Astrocyte (in vitro differentiated cells and primary cell): Measurements from ENCODE around the gene MAN1C1. TPM values are rescaled to one million over a fixed set of nuclear protein-coding genes. Genes with fewer than 3 reads are reported as not detected.

Source experiments
- DNase-seq: peaks from one replicate; pipeline ENCODE4 v3.0.0-alpha.2; 2010; ENCODE audit warnings: low read depth
- FAIRE-seq: peaks from 2 replicates; lab custom pipeline; 2011; peaks lifted over from hg19 to GRCh38; lab: Jason Lieb, UNC
- H2AFZ ChIP-seq: 2 replicates; pipeline ENCODE4 v1.6.0; 2012; ENCODE audit warnings: low read depth, low read length, inconsistent platforms
- H3K27ac ChIP-seq: 2 replicates; pipeline ENCODE4 v1.5.1; 2011; ENCODE audit warnings: low read depth, low read length, inconsistent platforms
- H3K27me3 ChIP-seq: 2 replicates; pipeline ENCODE4 v1.6.0; 2011; ENCODE audit warnings: low read length, inconsistent platforms; ENCODE audit not compliant: insufficient read depth
- H3K36me3 ChIP-seq: 2 replicates; pipeline ENCODE4 v1.5.1; 2011; ENCODE audit warnings: low read length, inconsistent platforms; ENCODE audit not compliant: insufficient read depth
- H3K4me1 ChIP-seq: 2 replicates; pipeline ENCODE4 v1.5.1; 2011; ENCODE audit warnings: low read length, inconsistent platforms; ENCODE audit not compliant: insufficient read depth
- H3K4me2 ChIP-seq: 2 replicates; pipeline ENCODE4 v1.6.0; 2012; ENCODE audit warnings: low read length, inconsistent platforms
- H3K4me3 ChIP-seq: 2 replicates; pipeline ENCODE4 v1.5.1; 2011; ENCODE audit warnings: low read depth, mild to moderate bottlenecking, low read length, inconsistent platforms; ENCODE audit not compliant: insufficient read depth
- H3K79me2 ChIP-seq: 2 replicates; pipeline ENCODE4 v1.6.0; 2012; ENCODE audit warnings: mild to moderate bottlenecking, low read length, inconsistent platforms; ENCODE audit not compliant: insufficient read depth
- H3K9ac ChIP-seq: 2 replicates; pipeline ENCODE4 v1.6.0; 2012; ENCODE audit warnings: mild to moderate bottlenecking, low read length, inconsistent platforms
- H3K9me3 ChIP-seq: 2 replicates; pipeline ENCODE4 v1.5.1; 2012; ENCODE audit warnings: low read depth, mild to moderate bottlenecking, low read length, inconsistent platforms; ENCODE audit not compliant: insufficient read depth
- H4K20me1 ChIP-seq: 2 replicates; pipeline ENCODE4 v1.6.0; 2012; ENCODE audit warnings: low read length, inconsistent platforms; ENCODE audit not compliant: insufficient read depth
- H3K27ac Mint-ChIP-seq: one replicate; pipeline ENCODE4 v1.8.0; 2021; ENCODE audit warnings: mild to moderate bottlenecking, mixed read lengths; ENCODE audit not compliant: unreplicated experiment
- H3K27me3 Mint-ChIP-seq: one replicate; pipeline ENCODE4 v1.8.0; 2021; ENCODE audit warnings: low read depth, mixed read lengths; ENCODE audit not compliant: unreplicated experiment
- H3K36me3 Mint-ChIP-seq: one replicate; pipeline ENCODE4 v1.8.0; 2021; ENCODE audit warnings: low read depth, mixed read lengths; ENCODE audit not compliant: unreplicated experiment
- H3K4me1 Mint-ChIP-seq: one replicate; pipeline ENCODE4 v1.8.0; 2021; ENCODE audit warnings: low read depth, mixed read lengths; ENCODE audit not compliant: unreplicated experiment
- H3K4me3 Mint-ChIP-seq: one replicate; pipeline ENCODE4 v1.8.0; 2021; ENCODE audit warnings: mild to moderate bottlenecking, moderate library complexity, mixed read lengths; ENCODE audit not compliant: unreplicated experiment
- H3K9me3 Mint-ChIP-seq: one replicate; pipeline ENCODE4 v1.8.0; 2021; ENCODE audit warnings: mild to moderate bottlenecking, mixed read lengths; ENCODE audit not compliant: unreplicated experiment
- CTCF ChIP-seq: IDR thresholded peaks from 2 replicates; pipeline ENCODE4 v1.5.1; 2011; ENCODE audit warnings: low read depth, mild to moderate bottlenecking, inconsistent platforms, low read length, moderate library complexity; ENCODE audit not compliant: insufficient read depth
- EZH2 ChIP-seq: IDR thresholded peaks from 2 replicates; pipeline ENCODE4 v1.6.1; 2012; ENCODE audit warnings: mild to moderate bottlenecking, low read length, inconsistent platforms; ENCODE audit not compliant: insufficient read depth
- total RNA-seq: library from RNA; stranded (reverse); gene quantifications from 2 replicates; pipeline ENCODE4 v1.2.1, GENCODE V29; 2021

Gene MAN1C1
- total RNA-seq, 1 donor from 2014 or later: 0.86 TPM

GRCh38 chr1:25700144-25700523 lies 83.5 kb downstream of the MAN1C1 start:
- Mint-ChIP-seq H3K9me3 (no peaks in the 10 kb centered on the region), H3K4me1 (peaks cover 41% of the 10 kb centered on the region), H3K36me3 (no peaks in the 10 kb centered on the region), H3K4me3 (no peak overlapping the region), H3K27me3 (no peaks in the 10 kb centered on the region), H3K27ac (no peak overlapping the region)
- no peak overlapping the region for H3K9ac ChIP-seq
- H3K9me3 ChIP-seq: no peaks in the 10 kb centered on the region
- no peak overlapping the region for H3K27ac ChIP-seq
- H3K4me2 ChIP-seq: peak overlapping the region; percentile 18
- H3K4me1 ChIP-seq: peaks cover 31% of the 10 kb centered on the region
- no peaks in the 10 kb centered on the region for H3K36me3 ChIP-seq
- FAIRE-seq: no peak
- H3K4me3 ChIP-seq: no peak overlapping the region
- H4K20me1 ChIP-seq: no peaks in the 10 kb centered on the region
- no peaks in the 10 kb centered on the region for H3K79me2 ChIP-seq
- no peak for TF ChIP-seq CTCF
- TF ChIP-seq EZH2: no peak
- H3K27me3 ChIP-seq: no peaks in the 10 kb centered on the region
- DNase-seq: peak; percentile 51
- H2AFZ ChIP-seq: no peak overlapping the region

GRCh38 chr1:25700626-25701025 lies 84.0 kb downstream of the MAN1C1 start:
- Histone ChIP-seq H3K4me2 (no peak overlapping the region), H2AFZ (no peak overlapping the region)
- DNase-seq: no peak

More at GRCh38 chr1:25700626-25701025, 84.0 kb downstream of the MAN1C1 start:
- TF ChIP-seq CTCF: no peak
- no peak for TF ChIP-seq EZH2
- Histone ChIP-seq H3K36me3 (no peaks in the 10 kb centered on the region), H4K20me1 (no peaks in the 10 kb centered on the region), H3K4me3 (no peak overlapping the region), H3K27me3 (no peaks in the 10 kb centered on the region), H3K9ac (no peak overlapping the region), H3K27ac (no peak overlapping the region), H3K9me3 (no peaks in the 10 kb centered on the region), H3K4me1 (peaks cover 26% of the 10 kb centered on the region), H3K79me2 (no peaks in the 10 kb centered on the region)
- no peaks in the 10 kb centered on the region for H3K36me3 Mint-ChIP-seq
- peaks cover 4% of the 10 kb centered on the region for H3K27me3 Mint-ChIP-seq
- H3K4me1 Mint-ChIP-seq: peaks cover 36% of the 10 kb centered on the region
- peak; percentile 17 for FAIRE-seq
- H3K4me3 Mint-ChIP-seq: no peak overlapping the region
- no peak overlapping the region for H3K27ac Mint-ChIP-seq
- H3K9me3 Mint-ChIP-seq: no peaks in the 10 kb centered on the region
